PC-9 (cell line): ENCODE data around the gene MAP3K5. TPM values are rescaled to one million over a fixed set of nuclear protein-coding genes. Genes with fewer than 3 reads are reported as not detected.

Source experiments
- BruUV-seq: library from RNA; stranded (reverse); fragments of 400-500 nt; replicated peaks from 2 replicates; lab custom pipeline; 2021; lab: Mats Ljungman, UMichigan
- CTCF ChIA-PET: fragments of 300-600 bp; sonication (Branson Sonifier 250); formaldehyde crosslinking; loops from one replicate; lab custom pipeline; 2022; ENCODE audit warnings: antibody characterized with exemption; lab: Charles Lee
- POLR2A ChIA-PET: fragments of 300-600 bp; sonication (Branson Sonifier 250); formaldehyde crosslinking; loops from one replicate; lab custom pipeline; 2022; ENCODE audit warnings: antibody characterized with exemption; ENCODE audit not compliant: unreplicated experiment; lab: Charles Lee
- DNase-seq, 2 experiments: peaks; one replicate each; pipeline versions ENCODE4 v3.0.0 to v3.0.0-alpha.2; 2015 to 2022; ENCODE audit warnings: mixed read lengths in 1 of 2
- H2AFZ ChIP-seq: fragments of 200-600 bp; sonication (generic); 2 replicates; pipeline ENCODE4 v1.8.1; 2017; ENCODE audit warnings: antibody characterized with exemption
- H3F3A ChIP-seq: fragments of 200-600 bp; sonication (generic); 2 replicates; pipeline ENCODE4 v1.8.1; 2017; ENCODE audit warnings: antibody characterized with exemption, mild to moderate bottlenecking, low read depth; ENCODE audit not compliant: insufficient read depth
- H3K27ac ChIP-seq: fragments of 200-600 bp; sonication (generic); 2 replicates; pipeline ENCODE4 v1.6.1; 2016; ENCODE audit warnings: mixed run types
- H3K27me3 ChIP-seq: fragments of 200-600 bp; sonication (generic); 2 replicates; pipeline ENCODE4 v1.6.1; 2016; ENCODE audit warnings: low read depth, mixed run types; ENCODE audit not compliant: insufficient read depth
- H3K36me3 ChIP-seq: fragments of 200-600 bp; sonication (generic); 2 replicates; pipeline ENCODE4 v1.6.1; 2016; ENCODE audit warnings: low read depth, mixed run types
- H3K4me1 ChIP-seq: fragments of 200-600 bp; sonication (generic); replicated peaks from 2 replicates; pipeline ENCODE4 v1.6.1; 2016; ENCODE audit warnings: mixed run types; ENCODE audit not compliant: insufficient read depth
- H3K4me2 ChIP-seq: fragments of 200-600 bp; sonication (generic); 2 replicates; pipeline ENCODE4 v1.6.1; 2017; ENCODE audit warnings: mixed run types
- H3K4me3 ChIP-seq: fragments of 200-600 bp; sonication (generic); 2 replicates; pipeline ENCODE4 v1.6.1; 2016; ENCODE audit warnings: mixed run types
- H3K79me2 ChIP-seq: fragments of 200-600 bp; sonication (generic); 2 replicates; pipeline ENCODE4 v1.6.1; 2017; ENCODE audit warnings: low read depth, mixed run types
- H3K9me2 ChIP-seq: fragments of 200-600 bp; sonication (generic); 2 replicates; pipeline ENCODE4 v1.8.1; 2017; ENCODE audit warnings: mild to moderate bottlenecking; ENCODE audit not compliant: insufficient read depth
- H3K9me3 ChIP-seq: fragments of 200-600 bp; sonication (generic); 2 replicates; pipeline ENCODE4 v1.8.1; 2016; ENCODE audit warnings: low read depth; ENCODE audit not compliant: insufficient read depth
- H4K20me1 ChIP-seq: fragments of 200-600 bp; sonication (generic); 2 replicates; pipeline ENCODE4 v1.8.1; 2017; ENCODE audit not compliant: insufficient read depth
- CTCF ChIP-seq: fragments of 200-600 bp; sonication (generic); conservative IDR thresholded peaks from 2 replicates; pipeline ENCODE4 v1.6.1; 2017; ENCODE audit warnings: mixed run types, antibody characterized with exemption, mild to moderate bottlenecking, moderate library complexity
- EZH2 ChIP-seq: fragments of 200-600 bp; sonication (generic); IDR thresholded peaks from 2 replicates; pipeline ENCODE4 v1.8.0; 2017; ENCODE audit warnings: antibody characterized with exemption, low read depth
- intact Hi-C: fragments of 100-400 bp; cut with micrococcal nuclease; formaldehyde crosslinking; loops from one replicate; pipeline ENCODE4 v1.10.0; 2022; ENCODE audit not compliant: unreplicated experiment
- total RNA-seq: library from RNA; stranded (reverse); gene quantifications from 2 replicates; pipeline ENCODE4 v1.2.3, GENCODE V29; 2021

Gene MAP3K5
- total RNA-seq, 1 experiment from 2014 or later: 10.9 TPM

- H3K4me3 ChIP-seq: no peak overlapping the region
- 0 out of 2 replicates have a peak, but pooled peaks cover 19% of the 10 kb centered on the region for H3K36me3 ChIP-seq
- H3K4me2 ChIP-seq: no peak overlapping the region
- TF ChIP-seq CTCF (no peak), EZH2 (no peak)
- no peak overlapping the region for H3K27ac ChIP-seq
- no TSS peak for BruUV-seq
- no peak overlapping the region for H2AFZ ChIP-seq
- CTCF ChIA-PET: interaction anchor here (0.7 to 1.3 kb wide), 2 partner anchors 90 to 151 kb away, joined by 4 read pairs; partner anchors contain the start of gene MAP3K5
- peaks cover 9% of the 10 kb centered on the region for H3K4me1 ChIP-seq
- peaks cover 14% of the 10 kb centered on the region for H3F3A ChIP-seq
- H3K27me3 ChIP-seq: no peaks in the 10 kb centered on the region
- H3K79me2 ChIP-seq: no peaks in the 10 kb centered on the region
- H3K9me3 ChIP-seq: no peaks in the 10 kb centered on the region
- H4K20me1 ChIP-seq: no peaks in the 10 kb centered on the region
- intact Hi-C loops: no loop called here
- POLR2A ChIA-PET: no interaction called here
- H3K9me2 ChIP-seq: no peaks in the 10 kb centered on the region; the same call in 1 of the 2 replicates
- DNase-seq: no peak
These were observed 151.1 kb downstream of the MAP3K5 start for GRCh38 chr6:136641166-136641565.

DNA sequence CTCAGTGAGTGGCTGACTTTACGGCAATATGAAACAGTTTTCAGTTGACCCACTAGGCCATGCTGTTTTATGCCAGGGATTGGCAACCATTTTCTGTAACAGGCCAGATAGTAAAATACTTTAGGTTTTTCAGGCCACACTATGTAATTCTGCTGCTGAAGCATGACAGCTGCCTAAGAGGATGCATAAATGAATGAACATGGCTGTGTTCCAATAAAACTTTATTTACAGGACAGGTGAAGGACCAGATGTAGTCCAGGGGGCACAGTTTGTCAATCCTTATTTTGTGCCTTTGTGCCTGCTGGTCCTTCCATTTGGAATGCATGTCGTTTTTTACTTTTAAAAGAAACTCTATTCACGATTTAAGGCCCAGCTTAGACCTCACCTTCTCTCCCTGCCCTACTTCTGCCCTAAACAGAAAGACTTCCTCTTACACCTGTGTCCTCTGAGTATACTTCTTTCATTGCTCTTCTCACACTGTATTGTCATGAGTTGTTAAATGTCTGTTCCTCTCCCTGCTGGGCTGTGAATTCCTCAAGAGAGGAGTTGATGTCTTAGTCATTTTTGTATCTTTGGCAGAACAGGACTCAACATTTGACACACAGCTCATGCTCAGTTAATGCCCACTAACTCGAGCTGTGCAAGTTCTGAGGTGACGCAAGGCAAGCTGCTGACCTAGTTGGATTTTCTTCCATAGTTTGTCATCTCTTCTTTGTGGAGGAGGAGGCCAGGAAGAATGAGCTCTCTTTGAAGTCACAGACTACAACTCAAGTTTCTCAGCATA lies 152.0 kb downstream of the MAP3K5 start:
- H4K20me1 ChIP-seq: no peaks in the 10 kb centered on the region
- H3K4me2 ChIP-seq: no peak overlapping the region
- TF ChIP-seq EZH2: no peak
- no peak for TF ChIP-seq CTCF
- no TSS peak for BruUV-seq
- intact Hi-C loops: no loop called here
- H3K79me2 ChIP-seq: no peaks in the 10 kb centered on the region
- H3K4me3 ChIP-seq: no peak overlapping the region
- H3K36me3 ChIP-seq: 0 out of 2 replicates have a peak, but pooled peaks cover 19% of the 10 kb centered on the region
- no peaks in the 10 kb centered on the region for H3K9me3 ChIP-seq
- H2AFZ ChIP-seq: no peak overlapping the region
- no peaks in the 10 kb centered on the region; the same call in 1 of the 2 replicates for H3K9me2 ChIP-seq
- H3K27me3 ChIP-seq: no peaks in the 10 kb centered on the region
- H3K27ac ChIP-seq: no peak overlapping the region
- peaks cover 9% of the 10 kb centered on the region for H3K4me1 ChIP-seq
- peaks cover 7% of the 10 kb centered on the region for H3F3A ChIP-seq
- no peak for DNase-seq
- POLR2A ChIA-PET: no interaction called here
- CTCF ChIA-PET: no interaction called here

DNA sequence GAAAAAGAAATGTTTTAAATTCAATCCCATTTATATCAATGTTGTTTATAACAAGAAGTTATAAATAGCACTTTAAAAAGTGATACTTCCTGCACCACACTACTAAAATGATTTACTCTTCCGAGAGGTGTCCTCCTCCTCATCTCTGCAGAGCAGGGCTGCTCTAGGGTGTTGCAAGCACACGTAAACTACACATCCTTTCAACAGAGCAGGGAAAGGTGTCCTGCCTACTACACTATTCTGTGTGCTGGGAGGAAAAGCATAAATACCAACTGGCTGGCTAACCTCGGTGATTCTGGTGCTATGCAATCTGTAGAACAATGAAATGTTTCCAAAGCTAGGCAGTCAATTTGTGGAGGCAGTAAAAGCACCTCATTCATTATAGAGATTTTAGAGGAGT lies 152.6 kb downstream of the MAP3K5 start:
- TF ChIP-seq CTCF (no peak), EZH2 (no peak)
- BruUV-seq: no TSS peak
- peaks cover 9% of the 10 kb centered on the region for H3K4me1 ChIP-seq
- H3K79me2 ChIP-seq: no peaks in the 10 kb centered on the region
- no peaks in the 10 kb centered on the region; the same call in 1 of the 2 replicates for H3K9me2 ChIP-seq
- intact Hi-C loops: no loop called here
- H3K4me3 ChIP-seq: no peak overlapping the region
- no peak overlapping the region for H3K4me2 ChIP-seq
- no peaks in the 10 kb centered on the region for H3K9me3 ChIP-seq
- H3K27ac ChIP-seq: no peak overlapping the region
- no peak for DNase-seq
- peaks cover 5% of the 10 kb centered on the region for H3F3A ChIP-seq
- POLR2A ChIA-PET: no interaction called here
- 0 out of 2 replicates have a peak, but pooled peaks cover 19% of the 10 kb centered on the region for H3K36me3 ChIP-seq
- H4K20me1 ChIP-seq: no peaks in the 10 kb centered on the region
- CTCF ChIA-PET: no interaction called here
- no peaks in the 10 kb centered on the region for H3K27me3 ChIP-seq
- no peak overlapping the region for H2AFZ ChIP-seq
